ENCODE data around the gene C19orf38.

DNA sequence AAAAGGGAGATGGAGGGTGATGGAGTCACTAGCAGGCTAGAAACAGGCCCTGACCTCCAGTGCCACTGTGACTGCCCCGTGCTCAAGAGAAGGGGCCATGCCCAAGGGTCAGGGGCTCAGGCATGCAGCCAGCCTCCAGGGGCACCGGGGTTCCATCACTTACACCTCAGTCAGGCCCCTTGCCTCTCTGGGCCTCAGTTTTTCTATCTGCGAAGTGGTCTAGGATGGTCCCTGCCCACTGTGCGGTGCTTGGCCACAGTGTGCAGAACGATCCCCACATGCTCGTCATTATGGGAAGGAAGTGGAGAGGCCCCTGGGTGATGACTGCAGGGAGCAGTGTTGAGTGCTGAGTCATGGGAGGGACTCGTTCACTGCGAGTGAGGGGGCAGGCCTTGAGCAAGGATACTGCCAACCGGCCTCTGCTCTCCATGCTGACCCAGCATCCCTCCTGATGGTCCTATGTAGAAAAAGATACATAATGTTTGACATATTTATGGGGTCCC, 35.3 kb upstream of the C19orf38 start:
- TF ChIP-seq EZH2phosphoT487 (IDR thresholded peaks at IDR 0.05; ENCODE audit: low read depth), result no peak
- TF ChIP-seq, protein P1, sequence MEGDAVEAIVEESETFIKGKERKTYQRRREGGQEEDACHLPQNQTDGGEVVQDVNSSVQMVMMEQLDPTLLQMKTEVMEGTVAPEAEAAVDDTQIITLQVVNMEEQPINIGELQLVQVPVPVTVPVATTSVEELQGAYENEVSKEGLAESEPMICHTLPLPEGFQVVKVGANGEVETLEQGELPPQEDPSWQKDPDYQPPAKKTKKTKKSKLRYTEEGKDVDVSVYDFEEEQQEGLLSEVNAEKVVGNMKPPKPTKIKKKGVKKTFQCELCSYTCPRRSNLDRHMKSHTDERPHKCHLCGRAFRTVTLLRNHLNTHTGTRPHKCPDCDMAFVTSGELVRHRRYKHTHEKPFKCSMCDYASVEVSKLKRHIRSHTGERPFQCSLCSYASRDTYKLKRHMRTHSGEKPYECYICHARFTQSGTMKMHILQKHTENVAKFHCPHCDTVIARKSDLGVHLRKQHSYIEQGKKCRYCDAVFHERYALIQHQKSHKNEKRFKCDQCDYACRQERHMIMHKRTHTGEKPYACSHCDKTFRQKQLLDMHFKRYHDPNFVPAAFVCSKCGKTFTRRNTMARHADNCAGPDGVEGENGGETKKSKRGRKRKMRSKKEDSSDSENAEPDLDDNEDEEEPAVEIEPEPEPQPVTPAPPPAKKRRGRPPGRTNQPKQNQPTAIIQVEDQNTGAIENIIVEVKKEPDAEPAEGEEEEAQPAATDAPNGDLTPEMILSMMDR (IDR thresholded peaks at IDR 0.05; ENCODE audit: low read depth, low read length), result no peak
